Suprapubic skin (tissue), 4 donors: ENCODE data around the gene PIGK. TPM values are rescaled to one million over a fixed set of nuclear protein-coding genes. Genes with fewer than 3 reads are reported as not detected.

ENCODE experiments used
- DNase-seq, 2 donors: peaks; one replicate each; pipeline ENCODE4 v3.0.0-alpha.2; 2019; ENCODE audit warnings: low spot score in 2 of 2
- H3K27ac ChIP-seq: fragments of 200-600 bp; sonication (generic); one replicate; pipeline ENCODE4 v1.5.1; 2019
- H3K27me3 ChIP-seq: fragments of 200-600 bp; sonication (generic); one replicate; pipeline ENCODE4 v1.5.1; 2019
- H3K36me3 ChIP-seq: fragments of 200-600 bp; sonication (generic); one replicate; pipeline ENCODE4 v1.5.1; 2019
- H3K4me1 ChIP-seq: fragments of 200-600 bp; sonication (generic); one replicate; pipeline ENCODE4 v1.5.1; 2019
- H3K4me3 ChIP-seq: fragments of 200-600 bp; sonication (generic); one replicate; pipeline ENCODE4 v1.5.1; 2019; ENCODE audit warnings: mild to moderate bottlenecking
- H3K9me3 ChIP-seq: fragments of 200-600 bp; sonication (generic); one replicate; pipeline ENCODE4 v1.5.1; 2019
- EP300 ChIP-seq: sonication (generic); formaldehyde crosslinking; IDR thresholded peaks from one replicate; pipeline ENCODE4 v1.6.1; 2017; ENCODE audit warnings: antibody characterized with exemption
- POLR2A ChIP-seq, 2 donors: fragments of 450-650 bp; IDR thresholded peaks; one replicate each; pipeline ENCODE4 v1.6.1; 2017; ENCODE audit warnings: antibody characterized with exemption in 2 of 2, mild to moderate bottlenecking in 2 of 2, moderate library complexity in 2 of 2
- POLR2AphosphoS5 ChIP-seq, 3 donors: sonication (generic); formaldehyde crosslinking; IDR thresholded peaks; one replicate each; pipeline ENCODE4 v1.6.1; 2017; ENCODE audit warnings: antibody characterized with exemption in 3 of 3
- WGBS: methylation state at CpG from one replicate; pipeline ENCODE4 v1.1.5; 2018; 5-methylcytosine and 5-hydroxymethylcytosine counted together
- total RNA-seq, 4 donors: library from RNA; depleted of rRNA; stranded (reverse); fragments of >200 nt; gene quantifications; one replicate each; pipeline ENCODE4 v1.1.0, GENCODE V29; 2016
- TF ChIP-seq, protein P1 (sequence below), 2 donors: fragments of 200-600 bp in 1 of 2; fragments of 450-650 bp in 1 of 2; sonication (generic) in 1 of 2; IDR thresholded peaks; one replicate each; pipeline ENCODE4 v1.5.1; 2016 to 2019; ENCODE audit warnings: antibody characterized with exemption in 2 of 2, mild to moderate bottlenecking in 1 of 2, moderate library complexity in 1 of 2

The PIGK gene
- total RNA-seq, 4 donors from 2014 or later, result 8.9 to 16.0 (median 11.8) TPM

DNA sequence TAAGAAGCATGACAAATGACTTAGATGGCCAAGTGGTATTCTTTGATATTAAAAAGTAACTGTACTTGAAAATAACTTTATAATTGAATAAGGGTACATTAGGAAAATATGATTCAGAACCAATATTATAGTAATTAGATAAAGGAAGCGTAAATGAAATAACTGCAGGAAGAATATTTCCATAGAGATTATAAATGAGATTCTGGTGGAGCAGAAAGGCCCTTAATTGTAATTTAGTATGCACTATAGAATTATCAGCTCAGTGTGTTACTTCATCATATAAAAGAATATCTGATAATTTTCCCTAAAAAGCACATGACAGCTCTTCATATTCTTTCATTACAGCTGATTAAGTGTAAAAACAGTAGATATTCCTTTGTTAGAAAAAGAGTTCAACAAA lies 171.7 kb downstream of the PIGK start:
- Histone ChIP-seq H3K27me3 (peaks cover 2% of the 10 kb centered on the region), H3K4me1 (no peaks in the 10 kb centered on the region), H3K9me3 (no peaks in the 10 kb centered on the region), H3K4me3 (no peak overlapping the region), H3K36me3 (no peaks in the 10 kb centered on the region), H3K27ac (no peak overlapping the region)
- DNase-seq, result no peak
- 97% methylated on average over 1 of the region's 1 CpG for WGBS
- no peak for TF ChIP-seq POLR2AphosphoS5 (IDR thresholded peaks at IDR 0.05)
- TF ChIP-seq EP300, result no peak
- TF ChIP-seq, protein P1, sequence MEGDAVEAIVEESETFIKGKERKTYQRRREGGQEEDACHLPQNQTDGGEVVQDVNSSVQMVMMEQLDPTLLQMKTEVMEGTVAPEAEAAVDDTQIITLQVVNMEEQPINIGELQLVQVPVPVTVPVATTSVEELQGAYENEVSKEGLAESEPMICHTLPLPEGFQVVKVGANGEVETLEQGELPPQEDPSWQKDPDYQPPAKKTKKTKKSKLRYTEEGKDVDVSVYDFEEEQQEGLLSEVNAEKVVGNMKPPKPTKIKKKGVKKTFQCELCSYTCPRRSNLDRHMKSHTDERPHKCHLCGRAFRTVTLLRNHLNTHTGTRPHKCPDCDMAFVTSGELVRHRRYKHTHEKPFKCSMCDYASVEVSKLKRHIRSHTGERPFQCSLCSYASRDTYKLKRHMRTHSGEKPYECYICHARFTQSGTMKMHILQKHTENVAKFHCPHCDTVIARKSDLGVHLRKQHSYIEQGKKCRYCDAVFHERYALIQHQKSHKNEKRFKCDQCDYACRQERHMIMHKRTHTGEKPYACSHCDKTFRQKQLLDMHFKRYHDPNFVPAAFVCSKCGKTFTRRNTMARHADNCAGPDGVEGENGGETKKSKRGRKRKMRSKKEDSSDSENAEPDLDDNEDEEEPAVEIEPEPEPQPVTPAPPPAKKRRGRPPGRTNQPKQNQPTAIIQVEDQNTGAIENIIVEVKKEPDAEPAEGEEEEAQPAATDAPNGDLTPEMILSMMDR (IDR thresholded peaks at IDR 0.05), result no peak
- TF ChIP-seq POLR2A (IDR thresholded peaks at IDR 0.05), result no peak

DNA sequence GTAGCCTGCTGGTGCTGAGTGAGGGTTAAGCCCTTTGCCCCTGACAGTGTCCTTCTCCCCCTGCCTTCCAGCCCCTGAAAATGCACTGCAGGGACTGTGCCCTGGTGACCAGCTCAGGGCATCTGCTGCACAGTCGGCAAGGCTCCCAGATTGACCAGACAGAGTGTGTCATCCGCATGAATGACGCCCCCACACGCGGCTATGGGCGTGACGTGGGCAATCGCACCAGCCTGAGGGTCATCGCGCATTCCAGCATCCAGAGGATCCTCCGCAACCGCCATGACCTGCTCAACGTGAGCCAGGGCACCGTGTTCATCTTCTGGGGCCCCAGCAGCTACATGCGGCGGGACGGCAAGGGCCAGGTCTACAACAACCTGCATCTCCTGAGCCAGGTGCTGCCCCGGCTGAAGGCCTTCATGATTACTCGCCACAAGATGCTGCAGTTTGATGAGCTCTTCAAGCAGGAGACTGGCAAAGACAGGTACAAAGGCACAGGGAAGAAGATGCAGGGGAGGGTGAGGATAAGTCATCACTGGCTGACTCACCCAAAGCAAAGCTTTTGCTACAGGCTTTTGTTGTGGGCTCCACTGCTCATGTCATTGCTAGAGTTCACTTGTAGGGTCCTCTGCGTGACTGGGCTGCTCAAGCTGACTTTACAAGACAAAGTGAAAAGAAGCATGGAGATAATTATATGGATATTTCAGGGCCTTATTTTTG lies 174.9 kb downstream of the PIGK start:
- no peak for TF ChIP-seq POLR2AphosphoS5 (IDR thresholded peaks at IDR 0.05)
- TF ChIP-seq, protein P1 (IDR thresholded peaks at IDR 0.05), result no peak
- TF ChIP-seq EP300, result no peak
- TF ChIP-seq POLR2A (IDR thresholded peaks at IDR 0.05), result no peak
- no peaks in the 10 kb centered on the region for H3K36me3 ChIP-seq
- no peak overlapping the region for H3K4me3 ChIP-seq
- DNase-seq, result no peak
- H3K27ac ChIP-seq, result no peak overlapping the region
- peaks cover 2% of the 10 kb centered on the region for H3K27me3 ChIP-seq
- H3K4me1 ChIP-seq, result no peaks in the 10 kb centered on the region
- 92% methylated on average over 20 of the region's 20 CpGs for WGBS
- H3K9me3 ChIP-seq, result no peaks in the 10 kb centered on the region

DNA sequence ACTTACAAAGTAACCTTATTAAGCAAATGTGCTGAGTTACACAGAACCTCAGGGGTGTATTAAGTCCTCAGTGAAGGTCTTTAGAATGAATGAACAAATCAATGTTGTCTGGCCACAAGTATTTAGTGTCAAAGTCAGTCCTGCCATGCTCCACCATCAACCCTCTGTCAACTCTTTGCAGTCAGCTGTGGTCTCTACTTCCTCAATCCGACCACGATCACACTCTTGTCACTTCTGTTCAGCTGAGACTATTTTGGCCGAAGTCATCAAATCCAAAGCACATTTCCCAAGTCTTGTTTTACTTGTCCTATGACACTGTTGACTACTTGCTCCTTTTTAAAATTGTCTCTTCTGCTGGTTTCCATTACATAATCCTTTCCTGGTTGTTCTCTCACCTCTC lies 178.4 kb downstream of the PIGK start:
- no peak for DNase-seq
- H3K4me1 ChIP-seq, result no peaks in the 10 kb centered on the region
- H3K4me3 ChIP-seq, result no peak overlapping the region
- no peaks in the 10 kb centered on the region for H3K9me3 ChIP-seq
- TF ChIP-seq EP300, result no peak
- TF ChIP-seq, protein P1 (IDR thresholded peaks at IDR 0.05), result no peak
- TF ChIP-seq POLR2AphosphoS5 (IDR thresholded peaks at IDR 0.05), result no peak
- no peak for TF ChIP-seq POLR2A (IDR thresholded peaks at IDR 0.05)
- H3K27me3 ChIP-seq, result no peaks in the 10 kb centered on the region
- 71% methylated on average over 3 of the region's 3 CpGs for whole genome bisulfite sequencing
- no peaks in the 10 kb centered on the region for H3K36me3 ChIP-seq
- no peak overlapping the region for H3K27ac ChIP-seq

DNA sequence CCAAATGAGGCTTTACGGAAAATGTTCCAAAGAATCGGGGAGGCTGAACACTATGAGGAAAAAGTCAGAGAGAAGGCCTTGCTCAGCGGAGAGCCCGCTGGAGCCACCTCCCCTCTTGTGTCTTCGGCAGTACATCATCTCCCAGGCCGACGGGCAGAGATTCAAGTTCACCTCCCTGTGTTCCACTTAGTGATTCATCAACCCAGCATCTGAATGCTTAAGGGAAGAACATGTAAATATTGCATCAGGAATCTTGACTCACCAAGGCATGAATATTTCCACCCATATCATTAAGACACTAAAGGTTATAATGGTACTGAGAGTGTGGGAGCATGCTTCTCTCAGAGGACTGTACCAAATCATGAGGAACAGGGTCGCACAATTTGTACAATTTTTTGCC lies 179.5 kb downstream of the PIGK start:
- no peak overlapping the region for H3K27ac ChIP-seq
- TF ChIP-seq, protein P1 (IDR thresholded peaks at IDR 0.05), result no peak
- TF ChIP-seq POLR2A (IDR thresholded peaks at IDR 0.05), result no peak
- TF ChIP-seq POLR2AphosphoS5 (IDR thresholded peaks at IDR 0.05), result no peak
- no peak for TF ChIP-seq EP300
- no peaks in the 10 kb centered on the region for H3K36me3 ChIP-seq
- no peak overlapping the region for H3K4me3 ChIP-seq
- H3K27me3 ChIP-seq, result no peaks in the 10 kb centered on the region
- DNase-seq, result no peak
- 72% methylated on average over 8 of the region's 8 CpGs for WGBS
- no peaks in the 10 kb centered on the region for H3K9me3 ChIP-seq
- no peaks in the 10 kb centered on the region for H3K4me1 ChIP-seq

DNA sequence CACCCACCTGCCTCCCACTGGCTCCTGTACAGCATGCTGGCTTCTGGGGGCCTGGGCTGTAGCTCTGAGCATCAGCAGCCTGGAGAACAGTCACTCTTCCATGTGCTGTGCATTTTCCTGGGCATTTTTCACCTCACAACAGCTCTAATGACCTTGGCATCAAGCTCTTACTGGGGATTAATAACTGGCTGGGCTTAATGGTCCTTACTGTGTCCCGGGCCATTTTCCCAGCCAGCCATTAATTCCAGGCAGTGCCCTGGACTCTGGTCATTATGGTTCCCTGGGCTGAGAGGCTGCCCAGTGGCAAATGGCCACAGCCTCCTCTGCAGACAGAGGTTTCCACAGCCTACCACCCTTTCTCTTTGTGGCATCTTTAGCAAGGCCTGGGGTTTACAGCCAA lies 180.1 kb downstream of the PIGK start:
- no peaks in the 10 kb centered on the region for H3K9me3 ChIP-seq
- DNase-seq, result no peak
- H3K27me3 ChIP-seq, result no peaks in the 10 kb centered on the region
- H3K27ac ChIP-seq, result no peak overlapping the region
- no peaks in the 10 kb centered on the region for H3K36me3 ChIP-seq
- 85% methylated on average over 1 of the region's 1 CpG for WGBS
- TF ChIP-seq POLR2A (IDR thresholded peaks at IDR 0.05) (no peak), POLR2AphosphoS5 (IDR thresholded peaks at IDR 0.05) (no peak)
- H3K4me1 ChIP-seq, result no peaks in the 10 kb centered on the region
- no peak overlapping the region for H3K4me3 ChIP-seq

Other genes starting within 250 kb of the PIGK start
- 1 to 10 TPM in 3 of 4 donors, not detected in 1; 1.1 to 2.1 (median 1.2) TPM for gene AK5, start 62.6 kb upstream of the PIGK start, total RNA-seq